Measurements from ENCODE around the gene KIF4A.

- TF ChIP-seq POLR2AphosphoS5 (IDR thresholded peaks at IDR 0.05), result no peak
- no peak for TF ChIP-seq CTCF (IDR thresholded peaks at IDR 0.05)
- no peak for TF ChIP-seq POLR2A (IDR thresholded peaks at IDR 0.05)
These were observed 143.3 kb downstream of the KIF4A start for GRCh38 chrX:70432936-70433847.

Data from prostate gland (tissue), 2 donors.